Loucy (cell line): ENCODE results near the gene KDM4C.

Source experiments
- H2AFZ ChIP-seq: fragments of 200-600 bp; sonication (generic); 2 replicates; pipeline ENCODE4 v1.6.0; 2016; ENCODE audit warnings: antibody characterized with exemption, mild to moderate bottlenecking, low read length, moderate library complexity
- H3F3A ChIP-seq: fragments of 200-600 bp; 2 replicates; pipeline ENCODE4 v1.6.0; 2016; ENCODE audit warnings: antibody characterized with exemption, low read depth, mild to moderate bottlenecking
- H3K27me3 ChIP-seq: fragments of 200-600 bp; sonication (generic); 2 replicates; pipeline ENCODE4 v1.6.1; 2014; ENCODE audit warnings: low read length, mild to moderate bottlenecking; ENCODE audit not compliant: insufficient read depth, poor library complexity, severe bottlenecking
- H3K36me3 ChIP-seq: fragments of 200-600 bp; sonication (generic); 2 replicates; pipeline ENCODE4 v1.6.1; 2016; ENCODE audit warnings: low read length; ENCODE audit not compliant: insufficient read depth
- H3K4me1 ChIP-seq: fragments of 200-600 bp; sonication (generic); 2 replicates; pipeline ENCODE4 v1.5.1; 2014; ENCODE audit warnings: low read length, mild to moderate bottlenecking; ENCODE audit not compliant: insufficient read depth, poor library complexity, severe bottlenecking
- H3K4me2 ChIP-seq: fragments of 200-600 bp; sonication (generic); 2 replicates; pipeline ENCODE4 v1.6.0; 2014; ENCODE audit warnings: antibody characterized with exemption, low read length, low read depth, mild to moderate bottlenecking; ENCODE audit not compliant: poor library complexity, severe bottlenecking
- H3K4me3 ChIP-seq: fragments of 200-600 bp; sonication (generic); 2 replicates; pipeline ENCODE4 v1.5.1; 2014; ENCODE audit warnings: low read length, mild to moderate bottlenecking, mixed read lengths; ENCODE audit not compliant: poor library complexity, severe bottlenecking
- H3K79me2 ChIP-seq: fragments of 200-600 bp; sonication (generic); 2 replicates; pipeline ENCODE4 v1.6.1; 2014; ENCODE audit warnings: low read length; ENCODE audit not compliant: insufficient read depth
- H3K9ac ChIP-seq: fragments of 200-600 bp; sonication (generic); 2 replicates; pipeline ENCODE4 v1.6.0; 2014; ENCODE audit warnings: mild to moderate bottlenecking, low read depth, low read length, moderate library complexity; ENCODE audit not compliant: poor library complexity, severe bottlenecking
- H3K9me2 ChIP-seq: fragments of 200-600 bp; sonication (generic); replicated peaks from 2 replicates; pipeline ENCODE4 v1.6.1; 2016; ENCODE audit warnings: low read depth, low read length, mixed read lengths
- H3K9me3 ChIP-seq: fragments of 200-600 bp; sonication (generic); 2 replicates; pipeline ENCODE4 v1.6.1; 2014; ENCODE audit warnings: mild to moderate bottlenecking, antibody characterized with exemption, low read length, low read depth; ENCODE audit not compliant: insufficient read depth
- H4K20me1 ChIP-seq: fragments of 200-600 bp; sonication (generic); 2 replicates; pipeline ENCODE4 v1.6.0; 2014; ENCODE audit warnings: antibody characterized with exemption, low read length, mild to moderate bottlenecking; ENCODE audit not compliant: insufficient read depth, poor library complexity, severe bottlenecking
- CTCF ChIP-seq: fragments of 200-600 bp; sonication (generic); conservative IDR thresholded peaks from 2 replicates; pipeline ENCODE4 v1.5.1; 2014; ENCODE audit warnings: mild to moderate bottlenecking, antibody characterized with exemption, low read length
- EZH2phosphoT487 ChIP-seq: fragments of 200-600 bp; IDR thresholded peaks from 2 replicates; pipeline ENCODE4 v1.6.1; 2018; ENCODE audit warnings: antibody characterized with exemption, mild to moderate bottlenecking, moderate library complexity, borderline replicate concordance

The KDM4C gene

GRCh38 chr9:7196467-7196866 is 438.7 kb downstream of the KDM4C start:
- H3K9ac ChIP-seq: no peak overlapping the region
- H3K4me1 ChIP-seq: peaks cover 5% of the 10 kb centered on the region
- H3K4me2 ChIP-seq: no peak overlapping the region
- no peak overlapping the region for H3K4me3 ChIP-seq
- H3K79me2 ChIP-seq: no peaks in the 10 kb centered on the region
- H3K9me3 ChIP-seq: no peaks in the 10 kb centered on the region
- H4K20me1 ChIP-seq: no peaks in the 10 kb centered on the region
- no peaks in the 10 kb centered on the region for H3K36me3 ChIP-seq
- H2AFZ ChIP-seq: no peak overlapping the region
- H3K9me2 ChIP-seq: no peaks in the 10 kb centered on the region
- peaks cover 23% of the 10 kb centered on the region for H3K27me3 ChIP-seq
- no peaks in the 10 kb centered on the region for H3F3A ChIP-seq
- TF ChIP-seq CTCF: no peak
- TF ChIP-seq EZH2phosphoT487: no peak

GRCh38 chr9:7201196-7201595 is 443.4 kb downstream of the KDM4C start:
- no peaks in the 10 kb centered on the region for H3K4me1 ChIP-seq
- peaks cover 54% of the 10 kb centered on the region for H3K27me3 ChIP-seq
- H3K9me2 ChIP-seq: no peaks in the 10 kb centered on the region
- no peak overlapping the region for H3K9ac ChIP-seq
- no peaks in the 10 kb centered on the region for H3K9me3 ChIP-seq
- H3K4me3 ChIP-seq: no peak overlapping the region
- H4K20me1 ChIP-seq: no peaks in the 10 kb centered on the region
- no peaks in the 10 kb centered on the region for H3F3A ChIP-seq
- no peaks in the 10 kb centered on the region for H3K79me2 ChIP-seq
- H2AFZ ChIP-seq: no peak overlapping the region
- H3K4me2 ChIP-seq: no peak overlapping the region
- H3K36me3 ChIP-seq: no peaks in the 10 kb centered on the region
- TF ChIP-seq CTCF (no peak), EZH2phosphoT487 (no peak)

GRCh38 chr9:7205806-7206205 is 448.0 kb downstream of the KDM4C start:
- H3K9me2 ChIP-seq: no peaks in the 10 kb centered on the region
- no peak overlapping the region for H2AFZ ChIP-seq
- no peaks in the 10 kb centered on the region for H3F3A ChIP-seq
- no peak overlapping the region for H3K4me3 ChIP-seq
- H3K4me2 ChIP-seq: no peak overlapping the region
- H3K4me1 ChIP-seq: no peaks in the 10 kb centered on the region
- no peaks in the 10 kb centered on the region for H3K36me3 ChIP-seq
- TF ChIP-seq EZH2phosphoT487 (no peak), CTCF (no peak)
- H3K9me3 ChIP-seq: no peaks in the 10 kb centered on the region
- H4K20me1 ChIP-seq: no peaks in the 10 kb centered on the region
- H3K27me3 ChIP-seq: peaks cover 72% of the 10 kb centered on the region
- H3K9ac ChIP-seq: no peak overlapping the region
- no peaks in the 10 kb centered on the region for H3K79me2 ChIP-seq
